Peyer's patch (tissue), 4 donors: Measurements from ENCODE around the gene MCU. TPM values are rescaled to one million over a fixed set of nuclear protein-coding genes. Genes with fewer than 3 reads are reported as not detected.

Experiments
- DNase-seq, 3 donors: peaks; one replicate each; pipeline ENCODE4 v3.0.0-alpha.2; 2017 to 2019
- H3K27ac ChIP-seq, 4 donors: fragments of 200-600 bp; sonication (generic); one replicate each; pipeline ENCODE4 v1.5.1; 2016 to 2019
- H3K27me3 ChIP-seq, 2 donors: fragments of 200-600 bp; sonication (generic); one replicate each; pipeline ENCODE4 v1.5.1; 2019
- H3K36me3 ChIP-seq, 3 donors: fragments of 200-600 bp; sonication (generic); one replicate each; pipeline ENCODE4 v1.5.1; 2016 to 2019
- H3K4me1 ChIP-seq, 4 donors: fragments of 200-600 bp; sonication (generic); one replicate each; pipeline ENCODE4 v1.5.1; 2016 to 2019
- H3K4me3 ChIP-seq, 4 donors: fragments of 200-600 bp; sonication (generic); 1 replicate in 3 of 4; 2 replicates in 1 of 4; pipeline ENCODE4 v1.5.1; 2016 to 2019; ENCODE audit warnings: mild to moderate bottlenecking in 1 of 4
- H3K9me3 ChIP-seq, 4 donors: fragments of 200-600 bp; sonication (generic); one replicate each; pipeline ENCODE4 v1.5.1; 2016 to 2019; ENCODE audit warnings: mild to moderate bottlenecking in 1 of 4
- POLR2A ChIP-seq, 2 donors: fragments of 450-650 bp; IDR thresholded peaks; one replicate each; pipeline ENCODE4 v1.5.1; 2017; ENCODE audit warnings: antibody characterized with exemption in 2 of 2, mild to moderate bottlenecking in 2 of 2, moderate library complexity in 2 of 2
- total RNA-seq, 4 donors: library from RNA; depleted of rRNA; stranded (reverse); fragments of >200 nt; gene quantifications; one replicate each; pipeline ENCODE4 v1.1.0, GENCODE V29; 2016
- TF ChIP-seq, protein P1 (sequence below), 6 experiments: fragments of 450-650 bp in 4 of 6; fragments of 200-600 bp in 2 of 6; sonication (generic) in 1 of 6; IDR thresholded peaks; one replicate each; pipeline ENCODE4 v1.5.1; 2017 to 2019; ENCODE audit warnings: antibody characterized with exemption in 6 of 6, mild to moderate bottlenecking in 3 of 6, moderate library complexity in 1 of 6

The MCU gene
- total RNA-seq, 4 donors from 2014 or later = 44.6 to 65.8 (median 52.9) TPM

DNA sequence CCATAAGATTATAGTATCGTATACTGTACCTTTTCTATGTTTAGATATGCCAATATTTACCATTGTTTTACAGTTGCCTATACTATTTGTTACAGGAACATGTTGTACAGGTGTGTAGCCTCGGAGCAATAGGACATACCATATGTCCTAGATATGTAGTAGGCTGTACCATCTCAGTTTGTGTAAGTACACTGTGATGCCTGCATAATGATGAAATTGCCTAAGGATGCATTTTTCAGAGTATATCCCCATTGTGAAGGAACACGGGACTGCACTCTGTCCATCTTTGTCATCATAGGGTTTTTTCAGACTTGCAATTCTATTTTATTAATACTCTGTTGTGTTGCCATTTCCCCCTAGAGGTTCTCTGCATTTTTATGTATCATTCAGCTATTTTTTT lies 50.1 kb downstream of the MCU start:
- no peak overlapping the region for H3K27ac ChIP-seq
- no peaks in the 10 kb centered on the region for H3K27me3 ChIP-seq
- no peak overlapping the region for H3K4me3 ChIP-seq
- H3K4me1 ChIP-seq = peaks cover 0 to 35% (median 0%) of the 10 kb centered on the region in 4 donors
- no peaks in the 10 kb centered on the region for H3K36me3 ChIP-seq
- no peak for DNase-seq
- H3K9me3 ChIP-seq = no peaks in the 10 kb centered on the region
- TF ChIP-seq POLR2A (IDR thresholded peaks at IDR 0.05) = no peak

DNA sequence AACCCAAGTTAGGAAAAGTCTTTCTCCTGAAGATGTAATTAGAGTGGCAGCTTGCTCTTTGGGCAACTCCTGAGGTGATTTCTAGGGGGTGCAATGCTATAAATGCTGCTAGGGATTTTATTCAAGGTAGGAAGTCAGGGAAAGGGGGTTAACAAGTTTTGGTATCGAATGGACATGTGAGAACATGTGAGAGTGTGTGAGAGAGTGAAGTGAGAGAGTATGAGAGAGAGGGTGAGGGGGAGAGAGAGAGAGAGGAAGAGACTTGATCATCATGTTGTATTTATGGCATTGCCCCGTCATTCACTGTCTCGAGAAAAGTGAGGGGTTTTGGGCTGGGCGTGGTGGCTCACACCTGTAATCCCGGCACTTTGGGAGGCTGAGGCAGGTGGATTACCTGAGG lies 50.9 kb downstream of the MCU start:
- Histone ChIP-seq H3K9me3 (no peaks in the 10 kb centered on the region), H3K4me1 (peaks cover 0 to 33% (median 0%) of the 10 kb centered on the region in 4 donors), H3K4me3 (no peak overlapping the region), H3K36me3 (no peaks in the 10 kb centered on the region), H3K27ac (no peak overlapping the region), H3K27me3 (no peaks in the 10 kb centered on the region)
- no peak for DNase-seq
- TF ChIP-seq, protein P1, sequence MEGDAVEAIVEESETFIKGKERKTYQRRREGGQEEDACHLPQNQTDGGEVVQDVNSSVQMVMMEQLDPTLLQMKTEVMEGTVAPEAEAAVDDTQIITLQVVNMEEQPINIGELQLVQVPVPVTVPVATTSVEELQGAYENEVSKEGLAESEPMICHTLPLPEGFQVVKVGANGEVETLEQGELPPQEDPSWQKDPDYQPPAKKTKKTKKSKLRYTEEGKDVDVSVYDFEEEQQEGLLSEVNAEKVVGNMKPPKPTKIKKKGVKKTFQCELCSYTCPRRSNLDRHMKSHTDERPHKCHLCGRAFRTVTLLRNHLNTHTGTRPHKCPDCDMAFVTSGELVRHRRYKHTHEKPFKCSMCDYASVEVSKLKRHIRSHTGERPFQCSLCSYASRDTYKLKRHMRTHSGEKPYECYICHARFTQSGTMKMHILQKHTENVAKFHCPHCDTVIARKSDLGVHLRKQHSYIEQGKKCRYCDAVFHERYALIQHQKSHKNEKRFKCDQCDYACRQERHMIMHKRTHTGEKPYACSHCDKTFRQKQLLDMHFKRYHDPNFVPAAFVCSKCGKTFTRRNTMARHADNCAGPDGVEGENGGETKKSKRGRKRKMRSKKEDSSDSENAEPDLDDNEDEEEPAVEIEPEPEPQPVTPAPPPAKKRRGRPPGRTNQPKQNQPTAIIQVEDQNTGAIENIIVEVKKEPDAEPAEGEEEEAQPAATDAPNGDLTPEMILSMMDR (IDR thresholded peaks at IDR 0.05) = no peak
- TF ChIP-seq POLR2A (IDR thresholded peaks at IDR 0.05) = no peak

DNA sequence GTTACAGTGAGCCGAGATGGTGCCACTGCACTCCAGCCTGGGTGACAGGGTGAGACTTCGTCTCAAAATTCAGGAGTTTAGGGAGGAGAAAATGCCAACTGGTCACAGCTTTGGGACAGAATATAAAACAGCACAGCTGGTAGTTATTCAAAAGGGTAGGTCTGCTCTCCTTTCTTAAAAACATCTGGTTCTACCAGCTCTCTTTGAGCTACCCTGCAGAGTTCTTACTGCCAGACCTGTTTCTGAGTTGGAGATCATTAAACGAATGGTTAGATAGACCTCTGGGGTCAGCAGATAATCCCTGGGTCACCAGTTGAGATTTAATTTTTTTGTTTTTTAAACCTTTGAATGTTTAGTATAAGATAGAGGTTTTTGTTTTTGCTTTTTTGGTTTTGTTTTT lies 52.6 kb downstream of the MCU start:
- TF ChIP-seq, protein P1 (IDR thresholded peaks at IDR 0.05) = no peak
- TF ChIP-seq POLR2A (IDR thresholded peaks at IDR 0.05) = no peak
- H3K36me3 ChIP-seq = no peaks in the 10 kb centered on the region
- H3K27ac ChIP-seq = no peak overlapping the region
- no peaks in the 10 kb centered on the region for H3K27me3 ChIP-seq
- DNase-seq = no peak
- H3K4me1 ChIP-seq = peaks cover 0 to 19% (median 0%) of the 10 kb centered on the region in 4 donors
- no peak overlapping the region for H3K4me3 ChIP-seq
- no peaks in the 10 kb centered on the region for H3K9me3 ChIP-seq

DNA sequence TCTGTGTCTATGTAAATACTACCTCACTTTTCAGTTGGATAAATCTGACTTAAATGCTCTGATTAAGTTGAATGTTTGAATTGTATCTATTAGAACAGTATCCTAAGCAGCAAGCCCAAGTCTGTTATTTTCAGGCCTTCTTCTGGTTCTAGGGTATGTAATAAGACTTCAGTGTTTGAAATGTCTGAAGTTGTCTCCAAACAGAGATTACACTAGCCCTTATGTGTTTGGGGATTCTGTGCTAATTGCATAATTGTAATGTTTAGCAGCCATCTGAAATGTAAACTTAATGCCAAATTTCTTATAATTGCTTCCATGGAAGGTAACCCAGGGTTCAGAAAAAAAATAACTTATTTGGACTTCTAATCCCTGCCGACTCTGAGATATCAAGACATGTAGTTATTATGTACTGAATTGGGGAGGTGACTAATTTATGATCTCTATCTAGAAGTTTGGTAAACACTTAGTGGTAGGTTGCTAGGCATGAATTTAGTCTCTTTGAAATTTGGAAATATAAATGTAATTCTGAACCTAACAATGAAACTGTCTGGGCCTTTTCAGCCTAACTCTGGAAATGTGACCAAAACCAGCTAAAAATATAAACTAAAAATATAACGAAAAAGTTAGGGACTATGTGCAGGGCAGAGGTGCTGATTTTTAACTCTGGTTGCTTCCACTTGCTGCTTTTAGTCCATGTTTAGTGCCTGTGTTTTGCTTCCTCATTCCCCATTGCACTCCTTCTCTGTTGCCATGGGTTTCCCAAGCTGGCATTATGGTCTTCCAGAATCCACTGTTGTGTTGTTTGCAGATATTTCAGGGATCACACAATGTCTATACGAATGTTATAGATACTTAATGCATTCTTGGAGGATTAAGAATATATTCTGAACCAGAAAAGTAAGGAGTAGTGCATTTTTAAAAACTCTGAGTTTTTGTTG lies 54.8 kb downstream of the MCU start:
- peaks cover 0 to 13% (median 0%) of the 10 kb centered on the region in 4 donors for H3K4me1 ChIP-seq
- H3K27ac ChIP-seq = no peak overlapping the region
- no peaks in the 10 kb centered on the region for H3K9me3 ChIP-seq
- no peaks in the 10 kb centered on the region for H3K36me3 ChIP-seq
- H3K27me3 ChIP-seq = no peaks in the 10 kb centered on the region
- TF ChIP-seq, protein P1 (IDR thresholded peaks at IDR 0.05) = no peak
- no peak for TF ChIP-seq POLR2A (IDR thresholded peaks at IDR 0.05)
- no peak overlapping the region for H3K4me3 ChIP-seq
- no peak for DNase-seq

DNA sequence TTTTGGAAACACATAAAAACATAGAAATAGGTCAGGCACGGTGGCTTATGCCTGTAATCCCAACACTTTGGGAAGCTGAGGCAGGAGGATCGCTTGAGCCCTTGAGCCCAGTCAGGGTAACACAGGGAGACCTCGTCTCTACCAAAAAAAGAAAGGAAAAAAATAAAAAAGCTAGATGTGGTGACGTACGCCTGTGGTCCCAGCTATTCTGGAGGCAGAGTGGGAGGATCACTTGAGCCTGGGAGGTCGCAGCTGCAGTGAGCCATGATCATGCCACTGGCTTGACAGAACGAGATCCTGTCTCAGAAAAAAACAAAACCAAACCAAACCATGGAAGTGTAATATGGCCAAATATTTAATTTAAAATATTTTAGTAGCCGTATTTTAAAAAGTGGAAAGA lies 55.6 kb downstream of the MCU start:
- TF ChIP-seq POLR2A (IDR thresholded peaks at IDR 0.05) = no peak
- TF ChIP-seq, protein P1 (IDR thresholded peaks at IDR 0.05) = no peak
- DNase-seq = no peak
- Histone ChIP-seq H3K27me3 (no peaks in the 10 kb centered on the region), H3K4me1 (peaks cover 0 to 13% (median 0%) of the 10 kb centered on the region in 4 donors), H3K36me3 (no peaks in the 10 kb centered on the region), H3K9me3 (no peaks in the 10 kb centered on the region), H3K4me3 (no peak overlapping the region), H3K27ac (no peak overlapping the region)

DNA sequence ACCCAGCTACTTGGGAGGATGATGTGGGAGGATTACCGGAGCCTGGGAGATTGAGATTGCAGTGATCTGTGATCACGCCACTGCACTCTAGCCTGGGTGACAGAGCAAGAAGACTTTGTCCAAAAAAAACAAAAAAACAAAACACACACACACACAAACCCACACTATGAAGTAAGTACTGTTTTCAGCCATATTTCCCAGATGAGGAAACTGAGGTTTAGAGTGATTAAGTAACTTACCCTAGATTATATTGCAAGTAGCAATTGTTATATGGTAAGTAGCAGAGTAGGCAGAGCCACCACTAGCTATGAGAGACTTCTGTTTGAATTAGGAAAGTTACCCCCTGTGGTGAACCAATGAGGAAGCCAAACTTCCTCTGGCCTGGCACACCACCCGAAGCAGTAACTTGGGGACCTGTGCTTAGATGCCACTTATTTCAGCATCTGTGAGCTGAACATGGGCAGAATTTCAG lies 61.9 kb downstream of the MCU start:
- H3K9me3 ChIP-seq = no peaks in the 10 kb centered on the region
- no peaks in the 10 kb centered on the region for H3K27me3 ChIP-seq
- TF ChIP-seq, protein P1 (IDR thresholded peaks at IDR 0.05) = no peak
- no peak for TF ChIP-seq POLR2A (IDR thresholded peaks at IDR 0.05)
- no peak for DNase-seq
- H3K36me3 ChIP-seq = no peaks in the 10 kb centered on the region
- no peaks in the 10 kb centered on the region for H3K4me1 ChIP-seq
- no peak overlapping the region for H3K27ac ChIP-seq
- no peak overlapping the region for H3K4me3 ChIP-seq
